Measurements from ENCODE around the gene NOL4L.

NOL4L gene

GRCh38 chr20:32628960-32629530 lies 43.9 kb upstream of the NOL4L start:
- TF ChIP-seq ZFP3 (CRISPR knock-in tag; IDR thresholded peaks at IDR 0.05) = no peak
- no peak for TF ChIP-seq BACH2 (CRISPR knock-in tag; IDR thresholded peaks at IDR 0.05; ENCODE audit: borderline replicate concordance)
- TF ChIP-seq, protein P1, sequence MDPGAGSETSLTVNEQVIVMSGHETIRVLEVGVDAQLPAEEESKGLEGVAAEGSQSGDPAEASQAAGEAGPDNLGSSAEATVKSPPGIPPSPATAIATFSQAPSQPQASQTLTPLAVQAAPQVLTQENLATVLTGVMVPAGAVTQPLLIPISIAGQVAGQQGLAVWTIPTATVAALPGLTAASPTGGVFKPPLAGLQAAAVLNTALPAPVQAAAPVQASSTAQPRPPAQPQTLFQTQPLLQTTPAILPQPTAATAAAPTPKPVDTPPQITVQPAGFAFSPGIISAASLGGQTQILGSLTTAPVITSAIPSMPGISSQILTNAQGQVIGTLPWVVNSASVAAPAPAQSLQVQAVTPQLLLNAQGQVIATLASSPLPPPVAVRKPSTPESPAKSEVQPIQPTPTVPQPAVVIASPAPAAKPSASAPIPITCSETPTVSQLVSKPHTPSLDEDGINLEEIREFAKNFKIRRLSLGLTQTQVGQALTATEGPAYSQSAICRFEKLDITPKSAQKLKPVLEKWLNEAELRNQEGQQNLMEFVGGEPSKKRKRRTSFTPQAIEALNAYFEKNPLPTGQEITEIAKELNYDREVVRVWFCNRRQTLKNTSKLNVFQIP (CRISPR knock-in tag; IDR thresholded peaks at IDR 0.05; ENCODE audit: borderline replicate concordance, low read depth) = no peak
- no peak for TF ChIP-seq ZC3H10 (CRISPR knock-in tag; IDR thresholded peaks at IDR 0.05)
- no peak for TF ChIP-seq TSHZ2 (CRISPR knock-in tag; IDR thresholded peaks at IDR 0.05)
- TF ChIP-seq ZNF70 (CRISPR knock-in tag; IDR thresholded peaks at IDR 0.05) = no peak
- TF ChIP-seq ISL1 (CRISPR knock-in tag; IDR thresholded peaks at IDR 0.05) = no peak
- no peak for TF ChIP-seq PPARA (CRISPR knock-in tag; IDR thresholded peaks at IDR 0.05; ENCODE audit: borderline replicate concordance)
- no peak for TF ChIP-seq ESRRG (CRISPR knock-in tag; IDR thresholded peaks at IDR 0.05)
- no peak for TF ChIP-seq GLIS3 (CRISPR knock-in tag; IDR thresholded peaks at IDR 0.05)
- TF ChIP-seq TCF4 (CRISPR knock-in tag; IDR thresholded peaks at IDR 0.05; ENCODE audit: borderline replicate concordance) = no peak
- TF ChIP-seq, protein P2, sequence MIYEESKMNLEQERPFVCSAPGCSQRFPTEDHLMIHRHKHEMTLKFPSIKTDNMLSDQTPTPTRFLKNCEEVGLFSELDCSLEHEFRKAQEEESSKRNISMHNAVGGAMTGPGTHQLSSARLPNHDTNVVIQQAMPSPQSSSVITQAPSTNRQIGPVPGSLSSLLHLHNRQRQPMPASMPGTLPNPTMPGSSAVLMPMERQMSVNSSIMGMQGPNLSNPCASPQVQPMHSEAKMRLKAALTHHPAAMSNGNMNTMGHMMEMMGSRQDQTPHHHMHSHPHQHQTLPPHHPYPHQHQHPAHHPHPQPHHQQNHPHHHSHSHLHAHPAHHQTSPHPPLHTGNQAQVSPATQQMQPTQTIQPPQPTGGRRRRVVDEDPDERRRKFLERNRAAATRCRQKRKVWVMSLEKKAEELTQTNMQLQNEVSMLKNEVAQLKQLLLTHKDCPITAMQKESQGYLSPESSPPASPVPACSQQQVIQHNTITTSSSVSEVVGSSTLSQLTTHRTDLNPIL (CRISPR knock-in tag; IDR thresholded peaks at IDR 0.05; ENCODE audit: low read depth) = no peak
- TF ChIP-seq TOX (CRISPR knock-in tag; IDR thresholded peaks at IDR 0.05; ENCODE audit: borderline replicate concordance) = no peak
- TF ChIP-seq, protein P3, sequence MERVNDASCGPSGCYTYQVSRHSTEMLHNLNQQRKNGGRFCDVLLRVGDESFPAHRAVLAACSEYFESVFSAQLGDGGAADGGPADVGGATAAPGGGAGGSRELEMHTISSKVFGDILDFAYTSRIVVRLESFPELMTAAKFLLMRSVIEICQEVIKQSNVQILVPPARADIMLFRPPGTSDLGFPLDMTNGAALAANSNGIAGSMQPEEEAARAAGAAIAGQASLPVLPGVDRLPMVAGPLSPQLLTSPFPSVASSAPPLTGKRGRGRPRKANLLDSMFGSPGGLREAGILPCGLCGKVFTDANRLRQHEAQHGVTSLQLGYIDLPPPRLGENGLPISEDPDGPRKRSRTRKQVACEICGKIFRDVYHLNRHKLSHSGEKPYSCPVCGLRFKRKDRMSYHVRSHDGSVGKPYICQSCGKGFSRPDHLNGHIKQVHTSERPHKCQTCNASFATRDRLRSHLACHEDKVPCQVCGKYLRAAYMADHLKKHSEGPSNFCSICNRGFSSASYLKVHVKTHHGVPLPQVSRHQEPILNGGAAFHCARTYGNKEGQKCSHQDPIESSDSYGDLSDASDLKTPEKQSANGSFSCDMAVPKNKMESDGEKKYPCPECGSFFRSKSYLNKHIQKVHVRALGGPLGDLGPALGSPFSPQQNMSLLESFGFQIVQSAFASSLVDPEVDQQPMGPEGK (CRISPR knock-in tag; IDR thresholded peaks at IDR 0.05; ENCODE audit: borderline replicate concordance) = no peak
- no peak for ATAC-seq

- TF ChIP-seq ZFP3 (CRISPR knock-in tag; IDR thresholded peaks at IDR 0.05) (no peak), ZNF565 (CRISPR knock-in tag; conservative IDR thresholded peaks at IDR 0.05; ENCODE audit: low read depth) (no peak), ZNF70 (CRISPR knock-in tag; IDR thresholded peaks at IDR 0.05) (no peak), BACH2 (CRISPR knock-in tag; IDR thresholded peaks at IDR 0.05; ENCODE audit: borderline replicate concordance) (no peak), GLIS3 (CRISPR knock-in tag; IDR thresholded peaks at IDR 0.05) (no peak), ARNTL (CRISPR knock-in tag; IDR thresholded peaks at IDR 0.05; ENCODE audit: borderline replicate concordance, low read depth) (no peak), RARB (CRISPR knock-in tag; IDR thresholded peaks at IDR 0.05) (no peak), TSHZ2 (CRISPR knock-in tag; IDR thresholded peaks at IDR 0.05) (no peak), ESRRG (CRISPR knock-in tag; IDR thresholded peaks at IDR 0.05) (no peak), TOX (CRISPR knock-in tag; IDR thresholded peaks at IDR 0.05; ENCODE audit: borderline replicate concordance) (no peak), ZC3H10 (CRISPR knock-in tag; IDR thresholded peaks at IDR 0.05) (no peak)
- TF ChIP-seq, protein P3 (CRISPR knock-in tag; IDR thresholded peaks at IDR 0.05; ENCODE audit: borderline replicate concordance) = no peak
- TF ChIP-seq, protein P2 (CRISPR knock-in tag; IDR thresholded peaks at IDR 0.05; ENCODE audit: low read depth) = no peak
- peak; percentile 64 for ATAC-seq
Measured at GRCh38 chr20:32626859-32627636, 41.9 kb upstream of the NOL4L start.

All from SK-N-SH treated with all-trans-retinoic acid at 6 μM for 48 hours (cell line).